B cell (primary cell): ENCODE data around the gene GPR37L1. TPM values are rescaled to one million over a fixed set of nuclear protein-coding genes. Genes with fewer than 3 reads are reported as not detected.

ENCODE experiments used
- ATAC-seq: fragments of 200-7000 bp; cut with Tn5 transposase; one replicate; pipeline ENCODE4 v1.10.0; 2021; ENCODE audit warnings: low read depth, mild to moderate bottlenecking, moderate number of reproducible peaks, moderate library complexity
- CTCF ChIA-PET: fragments of 350-600 bp; sonication (Branson Sonifier 250); formaldehyde crosslinking; loops from one replicate; lab custom pipeline; 2021; ENCODE audit warnings: antibody characterized with exemption, inconsistent platforms; lab: Charles Lee
- POLR2A ChIA-PET: fragments of 350-600 bp; sonication (Branson Sonifier 250); formaldehyde crosslinking; loops from one replicate; lab custom pipeline; 2021; ENCODE audit warnings: antibody characterized with exemption; lab: Charles Lee
- DNase-seq: peaks from one replicate; pipeline ENCODE4 v3.0.0; 2013
- H2AFZ ChIP-seq: 2 replicates; pipeline ENCODE4 v1.6.1; 2012; ENCODE audit warnings: mild to moderate bottlenecking, low read depth, low read length; ENCODE audit not compliant: insufficient read depth, poor library complexity, severe bottlenecking
- H3K27ac ChIP-seq, 2 donors: 1 replicate in 1 of 2; 2 replicates in 1 of 2; pipeline ENCODE4 v1.5.1; 2012 to 2013; ENCODE audit warnings: low read length in 2 of 2, mild to moderate bottlenecking in 2 of 2, moderate library complexity in 1 of 2
- H3K27me3 ChIP-seq, 4 experiments: fragments of 200-600 bp in 1 of 4; sonication (generic) in 1 of 4; replicated peaks in 1 of 4; 1 replicate in 2 of 4; 2 replicates in 2 of 4; pipeline versions ENCODE4 v1.6.1 to v1.7.0; 2013 to 2016; ENCODE audit warnings: low read length in 3 of 4, mild to moderate bottlenecking in 2 of 4, mixed read lengths in 1 of 4, moderate library complexity in 1 of 4; ENCODE audit not compliant: insufficient read depth in 4 of 4, control insufficient read depth in 3 of 4; ENCODE audit errors: control extremely low read depth in 1 of 4
- H3K36me3 ChIP-seq, 2 experiments: replicated peaks in 1 of 2; 1 replicate in 1 of 2; 2 replicates in 1 of 2; pipeline versions ENCODE4 v1.6.1 to v1.7.1; 2013; ENCODE audit warnings: low read length in 1 of 2; ENCODE audit not compliant: insufficient read depth in 2 of 2, control insufficient read depth in 1 of 2; ENCODE audit errors: control extremely low read depth in 1 of 2, extremely low read depth in 1 of 2
- H3K4me1 ChIP-seq, 2 donors: fragments of 200-600 bp in 1 of 2; sonication (generic) in 1 of 2; 1 replicate in 1 of 2; 2 replicates in 1 of 2; pipeline versions ENCODE4 v1.5.1 to v1.6.1; 2013 to 2017; ENCODE audit warnings: low read length in 2 of 2; ENCODE audit not compliant: control insufficient read depth in 2 of 2, insufficient read depth in 2 of 2
- H3K4me2 ChIP-seq: replicated peaks from 2 replicates; pipeline ENCODE3; 2012; ENCODE audit warnings: mild to moderate bottlenecking, low read depth, low read length; ENCODE audit not compliant: poor library complexity, severe bottlenecking
- H3K4me3 ChIP-seq, 5 experiments: fragments of 200-600 bp in 1 of 5; sonication (generic) in 1 of 5; 1 replicate in 3 of 5; 2 replicates in 2 of 5; pipeline versions ENCODE4 v1.5.1 to v1.7.0; 2011 to 2016; ENCODE audit warnings: low read length in 4 of 5, mild to moderate bottlenecking in 4 of 5, low read depth in 2 of 5, control low read depth in 1 of 5, moderate library complexity in 1 of 5; ENCODE audit not compliant: insufficient read depth in 1 of 5; ENCODE audit errors: control extremely low read depth in 1 of 5, extremely low read depth in 1 of 5
- H3K79me2 ChIP-seq: fragments of 200-600 bp; sonication (generic); one replicate; pipeline ENCODE4 v1.6.0; 2016; ENCODE audit warnings: low read length; ENCODE audit not compliant: control insufficient read depth, insufficient read depth
- H3K9ac ChIP-seq: fragments of 200-600 bp; sonication (generic); 2 replicates; pipeline ENCODE4 v1.6.1; 2017; ENCODE audit warnings: mild to moderate bottlenecking, low read length, moderate library complexity
- H3K9me3 ChIP-seq, 3 donors: one replicate each; pipeline versions ENCODE4 v1.6.1 to v1.7.1; 2013; ENCODE audit warnings: low read length in 2 of 3; ENCODE audit not compliant: control insufficient read depth in 2 of 3, insufficient read depth in 1 of 3; ENCODE audit errors: control extremely low read depth in 1 of 3
- H4K20me1 ChIP-seq: 2 replicates; pipeline ENCODE4 v1.6.0; 2012; ENCODE audit warnings: mild to moderate bottlenecking, low read length; ENCODE audit not compliant: insufficient read depth, control insufficient read depth, poor library complexity, severe bottlenecking
- H3K27ac Mint-ChIP-seq: one replicate; pipeline ENCODE4 v1.8.0; 2021; ENCODE audit warnings: mixed read lengths
- H3K27me3 Mint-ChIP-seq: one replicate; pipeline ENCODE4 v1.8.0; 2021; ENCODE audit warnings: mixed read lengths
- H3K4me1 Mint-ChIP-seq: one replicate; pipeline ENCODE4 v1.8.0; 2021; ENCODE audit warnings: mixed read lengths
- H3K4me3 Mint-ChIP-seq: one replicate; pipeline ENCODE4 v1.8.0; 2021; ENCODE audit warnings: mixed read lengths
- H3K9me3 Mint-ChIP-seq: one replicate; pipeline ENCODE4 v1.8.0; 2022; ENCODE audit warnings: mixed read lengths; ENCODE audit not compliant: insufficient read depth
- EZH2 ChIP-seq: IDR thresholded peaks from 2 replicates; pipeline ENCODE4 v1.6.1; 2012; ENCODE audit warnings: borderline replicate concordance, low read depth, mild to moderate bottlenecking, moderate library complexity, low read length; ENCODE audit not compliant: insufficient read depth, poor library complexity, severe bottlenecking
- WGBS: methylation state at CpG from one replicate; pipeline ENCODE4 v1.1.5; 2013; ENCODE audit warnings: missing lambda C conversion rate; ENCODE audit not compliant: insufficient coverage; 5-methylcytosine and 5-hydroxymethylcytosine counted together
- intact Hi-C: fragments of 100-400 bp; cut with micrococcal nuclease; formaldehyde crosslinking; loops from one replicate; pipeline ENCODE4 v1.10.0; 2022
- polyA plus RNA-seq: library from polyadenylated mRNA; depleted of rRNA; stranded (reverse); fragments of >200 nt; gene quantifications from 2 replicates; pipeline ENCODE4 v1.2.3, GENCODE V29; 2012
- total RNA-seq, 2 donors: library from RNA; stranded (reverse); fragments of 120-200 nt in 1 of 2; gene quantifications; 1 replicate in 1 of 2; 2 replicates in 1 of 2; pipeline versions ENCODE4 v1.2.3 to v1.2.4, GENCODE V29; 2013 to 2022
- TF ChIP-seq, protein P1 (sequence below): fragments of 200-600 bp; IDR thresholded peaks from one replicate; pipeline ENCODE4 v1.8.0; 2022; ENCODE audit warnings: antibody characterized with exemption, mild to moderate bottlenecking

GPR37L1 gene
- total and polyA plus RNA-seq, 2 donors (not counting 1 experiment from before 2014, with no cell fraction given) = not detected

DNA sequence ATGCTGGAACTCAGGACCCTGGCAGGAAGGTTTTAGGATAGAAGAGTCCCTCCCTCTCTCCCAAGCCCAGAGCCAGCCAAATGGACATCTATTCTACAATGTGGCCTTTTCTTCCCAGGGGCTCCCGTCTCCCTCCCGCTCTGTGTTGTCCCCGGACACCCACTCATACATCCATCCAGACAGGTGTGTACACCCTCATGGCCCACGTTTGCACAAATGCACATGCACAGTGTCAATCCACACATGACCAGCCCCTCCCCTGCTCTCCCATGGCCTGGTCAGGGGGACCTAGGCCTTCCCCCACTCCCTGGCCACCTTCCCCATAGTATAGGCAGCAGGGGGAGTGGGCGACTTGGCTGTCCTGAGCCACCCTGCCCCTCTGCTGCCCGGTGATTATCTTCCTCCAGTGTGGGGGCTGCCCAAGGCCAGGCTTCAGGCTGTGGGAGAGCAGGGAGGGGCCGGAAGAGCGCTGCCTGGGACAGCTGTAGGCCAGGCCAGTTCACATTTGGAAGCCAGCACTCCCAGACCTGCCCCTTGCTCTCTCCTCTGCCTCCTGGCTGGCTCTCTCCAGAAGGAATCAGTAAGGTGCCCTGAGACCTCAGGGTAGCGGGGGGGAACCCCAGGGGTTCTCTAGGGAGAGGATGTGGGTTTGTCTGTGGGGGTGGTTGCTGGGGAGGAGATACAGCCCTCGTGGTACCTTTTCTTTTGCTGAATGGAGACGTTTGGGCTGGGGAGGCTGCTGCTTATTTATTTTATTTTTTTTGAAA is 41.7 kb downstream of the GPR37L1 start:
- CTCF ChIA-PET = interaction anchor here (0.9 to 1.8 kb wide), 4 partner anchors 10 to 25 kb away, joined by 3 to 10 read pairs (median 5); no protein-coding TSS in a partner anchor
- H3K27ac Mint-ChIP-seq = peak overlapping the region; percentile 82

More for the DNA sequence above, 41.7 kb downstream of the GPR37L1 start:
- H3K4me2 ChIP-seq = peak overlapping the region; percentile 91
- ATAC-seq (peak; percentile 76), DNase-seq (peak; percentile 90)
- POLR2A ChIA-PET = no interaction called here
- TF ChIP-seq EZH2 = no peak
- TF ChIP-seq, protein P1, sequence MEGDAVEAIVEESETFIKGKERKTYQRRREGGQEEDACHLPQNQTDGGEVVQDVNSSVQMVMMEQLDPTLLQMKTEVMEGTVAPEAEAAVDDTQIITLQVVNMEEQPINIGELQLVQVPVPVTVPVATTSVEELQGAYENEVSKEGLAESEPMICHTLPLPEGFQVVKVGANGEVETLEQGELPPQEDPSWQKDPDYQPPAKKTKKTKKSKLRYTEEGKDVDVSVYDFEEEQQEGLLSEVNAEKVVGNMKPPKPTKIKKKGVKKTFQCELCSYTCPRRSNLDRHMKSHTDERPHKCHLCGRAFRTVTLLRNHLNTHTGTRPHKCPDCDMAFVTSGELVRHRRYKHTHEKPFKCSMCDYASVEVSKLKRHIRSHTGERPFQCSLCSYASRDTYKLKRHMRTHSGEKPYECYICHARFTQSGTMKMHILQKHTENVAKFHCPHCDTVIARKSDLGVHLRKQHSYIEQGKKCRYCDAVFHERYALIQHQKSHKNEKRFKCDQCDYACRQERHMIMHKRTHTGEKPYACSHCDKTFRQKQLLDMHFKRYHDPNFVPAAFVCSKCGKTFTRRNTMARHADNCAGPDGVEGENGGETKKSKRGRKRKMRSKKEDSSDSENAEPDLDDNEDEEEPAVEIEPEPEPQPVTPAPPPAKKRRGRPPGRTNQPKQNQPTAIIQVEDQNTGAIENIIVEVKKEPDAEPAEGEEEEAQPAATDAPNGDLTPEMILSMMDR = no peak
- H3K4me1 ChIP-seq = peaks cover 66 to 68% of the 10 kb centered on the region in 2 donors
- H4K20me1 ChIP-seq = peaks cover 3% of the 10 kb centered on the region
- no peak overlapping the region for H2AFZ ChIP-seq
- no peaks in the 10 kb centered on the region for H3K36me3 ChIP-seq
- intact Hi-C loops = loop anchor here (5.0 to 10.0 kb wide), 6 partner anchors 180 to 800 kb away; partner anchors contain the start of genes CSRP1, CYB5R1, IPO9 and RNPEP
- H3K9ac ChIP-seq = peak overlapping the region; percentile 30
- no peak overlapping the region for H3K27ac ChIP-seq
- peaks cover 6% of the 10 kb centered on the region for H3K27me3 Mint-ChIP-seq
- no peaks in the 10 kb centered on the region for H3K9me3 Mint-ChIP-seq
- no peaks in the 10 kb centered on the region for H3K9me3 ChIP-seq
- H3K4me3 Mint-ChIP-seq = peak overlapping the region; percentile 69
- no peaks in the 10 kb centered on the region for H3K27me3 ChIP-seq
- H3K4me1 Mint-ChIP-seq = peaks cover 71% of the 10 kb centered on the region
- WGBS = 27% methylated on average over 9 of the region's 11 CpGs
- peaks cover 37% of the 10 kb centered on the region for H3K79me2 ChIP-seq
- peak overlapping the region in 2 of 5 experiments; percentile 1 to 5 for H3K4me3 ChIP-seq
